Left ventricle myocardium inferior (tissue), 1 donor: ENCODE results near the gene SAMD3. TPM values are rescaled to one million over a fixed set of nuclear protein-coding genes. Genes with fewer than 3 reads are reported as not detected.
"Not testable (repeated sequence)": the region's sequence is repeated elsewhere in the genome, so short reads cannot be mapped to it uniquely, and the experiment has no call there.

Experiments
- DNase-seq: peaks from one replicate; pipeline ENCODE4 v3.0.0-alpha.2; 2020
- H3K27ac ChIP-seq: fragments of 200-600 bp; replicated peaks from 2 replicates; pipeline ENCODE4 v1.8.0; 2021
- H3K27me3 ChIP-seq: fragments of 200-600 bp; 2 replicates; pipeline ENCODE4 v1.8.0; 2021; ENCODE audit warnings: low read depth
- H3K36me3 ChIP-seq: fragments of 200-600 bp; 2 replicates; pipeline ENCODE4 v1.8.0; 2021
- H3K4me1 ChIP-seq: fragments of 200-600 bp; 2 replicates; pipeline ENCODE4 v1.8.0; 2021
- H3K4me3 ChIP-seq: fragments of 200-600 bp; 2 replicates; pipeline ENCODE4 v1.8.0; 2021; ENCODE audit warnings: mild to moderate bottlenecking, moderate library complexity
- H3K9me3 ChIP-seq: fragments of 200-600 bp; replicated peaks from 2 replicates; pipeline ENCODE4 v1.8.0; 2021
- CTCF ChIP-seq: fragments of 200-600 bp; IDR thresholded peaks from 2 replicates; pipeline ENCODE4 v1.8.0; 2021; ENCODE audit warnings: antibody characterized with exemption, mild to moderate bottlenecking, borderline replicate concordance
- intact Hi-C: fragments of 100-400 bp; cut with micrococcal nuclease; formaldehyde crosslinking; loops from one replicate; pipeline ENCODE4 v1.11.0; 2022
- total RNA-seq: library from RNA; stranded (reverse); fragmentation: NEBNext Ultra II Directional; extraction: Animal tissue kit (Norgen Biotek cat#: 25700); gene quantifications from one replicate; pipeline ENCODE4 v1.2.1, GENCODE V29; 2021
- donor health status: DM: no; HTN: yes; CAD: no; lungs with severe emphysema.

SAMD3 gene
- total RNA-seq, 1 donor from 2014 or later = not detected

GRCh38 chr6:130158056-130158455 lies 64.7 kb downstream of the SAMD3 start:
- no peaks in the 10 kb centered on the region for H3K4me1 ChIP-seq
- H3K27me3 ChIP-seq = no peaks in the 10 kb centered on the region
- H3K9me3 ChIP-seq = peaks cover 15% of the 10 kb centered on the region
- no peaks in the 10 kb centered on the region for H3K36me3 ChIP-seq
- no peak overlapping the region for H3K27ac ChIP-seq
- H3K4me3 ChIP-seq = no peak overlapping the region
- no peak for DNase-seq
- TF ChIP-seq CTCF = no peak
- intact Hi-C loops = no loop called here

- Histone ChIP-seq H3K27me3 (no peaks in the 10 kb centered on the region), H3K4me3 (no peak overlapping the region), H3K4me1 (no peaks in the 10 kb centered on the region), H3K36me3 (no peaks in the 10 kb centered on the region), H3K27ac (no peak overlapping the region), H3K9me3 (peaks cover 15% of the 10 kb centered on the region)
- no peak for DNase-seq
- intact Hi-C loops = no loop called here
- no peak for TF ChIP-seq CTCF
Observed at GRCh38 chr6:130156908-130157307, 65.8 kb downstream of the SAMD3 start.

GRCh38 chr6:130152908-130153510 lies 69.7 kb downstream of the SAMD3 start:
- Histone ChIP-seq H3K27ac (no peak overlapping the region), H3K9me3 (peaks cover 2% of the 10 kb centered on the region), H3K36me3 (no peaks in the 10 kb centered on the region), H3K4me1 (no peaks in the 10 kb centered on the region), H3K4me3 (no peak overlapping the region), H3K27me3 (no peaks in the 10 kb centered on the region)
- DNase-seq = no peak
- TF ChIP-seq CTCF = no peak
- intact Hi-C loops = no loop called here

- no peak for DNase-seq
- Histone ChIP-seq H3K27me3 (no peaks in the 10 kb centered on the region), H3K27ac (no peak overlapping the region), H3K9me3 (no peaks in the 10 kb centered on the region), H3K36me3 (no peaks in the 10 kb centered on the region), H3K4me3 (no peak overlapping the region), H3K4me1 (no peaks in the 10 kb centered on the region)
- intact Hi-C loops = no loop called here
- TF ChIP-seq CTCF = no peak
Observed at GRCh38 chr6:130150906-130151305, 71.8 kb downstream of the SAMD3 start.

- H3K27me3 ChIP-seq, intact Hi-C loops, H3K4me1 ChIP-seq, H3K4me3 ChIP-seq, DNase-seq, H3K9me3 ChIP-seq, H3K27ac ChIP-seq, H3K36me3 ChIP-seq: not testable (repeated sequence)
Observed at GRCh38 chr6:130149016-130149415, 73.7 kb downstream of the SAMD3 start.

- intact Hi-C loops = no loop called here
- TF ChIP-seq CTCF = no peak
- Histone ChIP-seq H3K27me3 (no peaks in the 10 kb centered on the region), H3K4me3 (no peak overlapping the region), H3K4me1 (no peaks in the 10 kb centered on the region), H3K27ac (no peak overlapping the region), H3K36me3 (peaks cover 5% of the 10 kb centered on the region), H3K9me3 (no peaks in the 10 kb centered on the region)
- no peak for DNase-seq
Observed at GRCh38 chr6:130148181-130148580, 74.6 kb downstream of the SAMD3 start.
